Liver (tissue), 3 donors: ENCODE data around the gene CMIP.

Experiments
- ATF3 ChIP-seq: IDR thresholded peaks from 2 replicates; pipeline ENCODE4 v1.6.1; 2016; ENCODE audit warnings: antibody characterized with exemption
- CTCF ChIP-seq: fragments of 150-350 bp; IDR thresholded peaks from 2 replicates; pipeline ENCODE4 v1.5.1; 2017; ENCODE audit warnings: improper control_type of control experiment, low read depth, low read length; ENCODE audit not compliant: missing input control
- EGR1 ChIP-seq, 2 donors: IDR thresholded peaks; 2 replicates each; pipeline ENCODE4 v1.6.1; 2016 to 2018; ENCODE audit warnings: antibody characterized with exemption in 2 of 2, low read depth in 2 of 2
- JUND ChIP-seq, 2 donors: IDR thresholded peaks; 2 replicates each; pipeline ENCODE4 v1.6.1; 2016; ENCODE audit warnings: antibody characterized with exemption in 2 of 2
- MAX ChIP-seq: IDR thresholded peaks from 2 replicates; pipeline ENCODE4 v1.6.1; 2016; ENCODE audit warnings: antibody characterized with exemption
- RAD21 ChIP-seq, 2 donors: IDR thresholded peaks; 2 replicates each; pipeline ENCODE4 v1.6.1; 2016; ENCODE audit warnings: antibody characterized with exemption in 2 of 2, mild to moderate bottlenecking in 2 of 2
- REST ChIP-seq: IDR thresholded peaks from 2 replicates; pipeline ENCODE4 v1.6.1; 2016; ENCODE audit warnings: antibody characterized with exemption, mild to moderate bottlenecking
- RXRA ChIP-seq, 2 donors: IDR thresholded peaks; 2 replicates each; pipeline ENCODE4 v1.6.1; 2017 to 2018; ENCODE audit warnings: antibody characterized with exemption in 2 of 2, mild to moderate bottlenecking in 1 of 2
- SP1 ChIP-seq: IDR thresholded peaks from 2 replicates; pipeline ENCODE4 v1.6.1; 2018; ENCODE audit warnings: antibody characterized with exemption, mild to moderate bottlenecking
- TAF1 ChIP-seq: conservative IDR thresholded peaks from 2 replicates; pipeline ENCODE4 v1.6.1; 2016; ENCODE audit warnings: antibody characterized with exemption, mild to moderate bottlenecking
- YY1 ChIP-seq: IDR thresholded peaks from 2 replicates; pipeline ENCODE4 v1.6.1; 2016; ENCODE audit warnings: antibody characterized with exemption, mild to moderate bottlenecking
- ZBTB33 ChIP-seq: IDR thresholded peaks from 2 replicates; pipeline ENCODE4 v1.6.1; 2016; ENCODE audit warnings: antibody characterized with exemption
- donor health status: healthy.
- donor health status: healthy.

GRCh38 chr16:81470796-81471636 lies 26.4 kb downstream of the CMIP start:
- TF ChIP-seq MAX = no peak
- no peak for TF ChIP-seq CTCF
- no peak for TF ChIP-seq TAF1
- TF ChIP-seq YY1 = no peak
- TF ChIP-seq REST = no peak
- no peak for TF ChIP-seq RXRA (IDR thresholded peaks at IDR 0.05)
- TF ChIP-seq SP1 = no peak
- no peak for TF ChIP-seq EGR1 (IDR thresholded peaks at IDR 0.05; ENCODE audit: low read depth in 2 of 2)
- TF ChIP-seq JUND (IDR thresholded peaks at IDR 0.05) = no peak
- no peak for TF ChIP-seq ZBTB33
- TF ChIP-seq ATF3 = no peak
- TF ChIP-seq RAD21 (IDR thresholded peaks at IDR 0.05) = no peak
